H9 (cell line): ENCODE results near the gene ZNF446. TPM values are rescaled to one million over a fixed set of nuclear protein-coding genes. Genes with fewer than 3 reads are reported as not detected.

Experiments used
- DNase-seq: peaks from one replicate; pipeline ENCODE4 v3.0.0-alpha.2; 2017
- H2AFZ ChIP-seq: one replicate; pipeline ENCODE4 v1.6.1; 2013; ENCODE audit warnings: mild to moderate bottlenecking, low read length, control low read depth, moderate library complexity
- H2AK5ac ChIP-seq: 2 replicates; pipeline ENCODE4 v1.6.1; 2013; ENCODE audit warnings: low read length, control low read depth, mixed read lengths; ENCODE audit not compliant: insufficient read length
- H2BK120ac ChIP-seq: one replicate; pipeline ENCODE4 v1.6.1; 2013; ENCODE audit warnings: low read depth, mild to moderate bottlenecking, low read length, control low read depth, inconsistent platforms; ENCODE audit not compliant: poor library complexity, severe bottlenecking
- H2BK12ac ChIP-seq: 2 replicates; pipeline ENCODE4 v1.6.1; 2013; ENCODE audit warnings: low read length, control low read depth, mixed read lengths, low read depth; ENCODE audit not compliant: insufficient read length
- H2BK15ac ChIP-seq: 2 replicates; pipeline ENCODE4 v1.6.1; 2013; ENCODE audit warnings: low read depth, low read length, control low read depth
- H2BK20ac ChIP-seq: one replicate; pipeline ENCODE4 v1.6.1; 2013; ENCODE audit warnings: low read depth, mild to moderate bottlenecking, low read length, control low read depth, inconsistent platforms; ENCODE audit not compliant: poor library complexity, severe bottlenecking
- H2BK5ac ChIP-seq: 2 replicates; pipeline ENCODE4 v1.6.1; 2013; ENCODE audit warnings: low read length, control low read depth, mixed read lengths; ENCODE audit not compliant: insufficient read length
- H3K14ac ChIP-seq: 2 replicates; pipeline ENCODE4 v1.6.1; 2013; ENCODE audit warnings: low read length, control low read depth; ENCODE audit not compliant: insufficient read depth
- H3K18ac ChIP-seq: 2 replicates; pipeline ENCODE4 v1.6.1; 2013; ENCODE audit warnings: low read depth, mild to moderate bottlenecking, mixed read lengths, low read length, control low read depth; ENCODE audit not compliant: insufficient read length
- H3K23ac ChIP-seq: 2 replicates; pipeline ENCODE4 v1.6.1; 2013; ENCODE audit warnings: low read length, control low read depth, mixed read lengths, low read depth; ENCODE audit not compliant: insufficient read length
- H3K23me2 ChIP-seq: 2 replicates; pipeline ENCODE4 v1.6.1; 2013; ENCODE audit warnings: low read depth, mild to moderate bottlenecking, mixed read lengths, low read length, control low read depth; ENCODE audit not compliant: insufficient read length, poor library complexity, severe bottlenecking
- H3K27ac ChIP-seq: 2 replicates; pipeline ENCODE4 v1.5.1; 2013; ENCODE audit warnings: low read length, control low read depth, mixed read lengths, low read depth; ENCODE audit not compliant: insufficient read length
- H3K27me3 ChIP-seq: 2 replicates; pipeline ENCODE4 v1.6.1; 2013; ENCODE audit warnings: low read length, control low read depth, inconsistent platforms; ENCODE audit not compliant: insufficient read depth
- H3K4ac ChIP-seq: 2 replicates; pipeline ENCODE4 v1.6.1; 2013; ENCODE audit warnings: low read depth, mild to moderate bottlenecking, control low read depth, inconsistent platforms, low read length, moderate library complexity
- H3K4me1 ChIP-seq: 2 replicates; pipeline ENCODE4 v1.6.1; 2013; ENCODE audit warnings: low read length, control low read depth, inconsistent platforms; ENCODE audit not compliant: insufficient read depth
- H3K4me2 ChIP-seq: 2 replicates; pipeline ENCODE4 v1.6.1; 2013; ENCODE audit warnings: low read length, control low read depth, mixed read lengths; ENCODE audit not compliant: insufficient read length, insufficient read depth
- H3K56ac ChIP-seq: 2 replicates; pipeline ENCODE4 v1.6.1; 2013; ENCODE audit warnings: low read depth, mild to moderate bottlenecking, mixed read lengths, low read length, control low read depth; ENCODE audit not compliant: insufficient read length
- H3K79me1 ChIP-seq: 2 replicates; pipeline ENCODE4 v1.6.1; 2013; ENCODE audit warnings: low read depth, mild to moderate bottlenecking, moderate library complexity, low read length, control low read depth, inconsistent platforms; ENCODE audit not compliant: insufficient read depth, poor library complexity, severe bottlenecking
- H3K79me2 ChIP-seq: 2 replicates; pipeline ENCODE4 v1.6.1; 2013; ENCODE audit warnings: low read length, control low read depth, inconsistent platforms; ENCODE audit not compliant: insufficient read depth
- H3K9ac ChIP-seq: 2 replicates; pipeline ENCODE4 v1.6.1; 2013; ENCODE audit warnings: low read length, control low read depth, mixed read lengths; ENCODE audit not compliant: insufficient read length; ENCODE audit errors: extremely low read depth
- H3K9me3 ChIP-seq: one replicate; pipeline ENCODE4 v1.6.1; 2013; ENCODE audit warnings: low read depth, low read length, inconsistent platforms; ENCODE audit not compliant: control insufficient read depth
- H3T11ph ChIP-seq: one replicate; pipeline ENCODE4 v1.6.1; 2013; ENCODE audit warnings: mild to moderate bottlenecking, low read length, control low read depth, inconsistent platforms
- H4K20me1 ChIP-seq: one replicate; pipeline ENCODE4 v1.6.1; 2013; ENCODE audit not compliant: control insufficient read depth, insufficient read length, insufficient read depth
- H4K5ac ChIP-seq: 2 replicates; pipeline ENCODE4 v1.6.1; 2013; ENCODE audit warnings: low read depth, mild to moderate bottlenecking, mixed read lengths, low read length, control low read depth; ENCODE audit not compliant: insufficient read length
- H4K8ac ChIP-seq: replicated peaks from 2 replicates; pipeline ENCODE4 v1.6.1; 2013; ENCODE audit warnings: low read length, control low read depth, mixed read lengths, low read depth; ENCODE audit not compliant: insufficient read length
- H4K91ac ChIP-seq: 2 replicates; pipeline ENCODE4 v1.6.1; 2013; ENCODE audit warnings: low read depth, mild to moderate bottlenecking, moderate library complexity, mixed read lengths, low read length, control low read depth; ENCODE audit not compliant: insufficient read length
- H3K27ac Mint-ChIP-seq, 3 experiments: 2 replicates in 2 of 3; 3 replicates in 1 of 3; pipeline ENCODE4 v1.8.0; 2020 to 2021; ENCODE audit warnings: mixed read lengths in 3 of 3, mild to moderate bottlenecking in 1 of 3, moderate library complexity in 1 of 3
- H3K27me3 Mint-ChIP-seq: 2 replicates; pipeline ENCODE4 v1.8.0; 2021; ENCODE audit warnings: low read depth, mild to moderate bottlenecking, moderate library complexity, mixed read lengths
- H3K36me3 Mint-ChIP-seq, 3 experiments: 2 replicates in 2 of 3; 3 replicates in 1 of 3; pipeline ENCODE4 v1.8.0; 2020 to 2021; ENCODE audit warnings: low read depth in 3 of 3, mixed read lengths in 3 of 3; ENCODE audit not compliant: insufficient read depth in 1 of 3
- H3K4me1 Mint-ChIP-seq, 2 experiments: 2 replicates each; pipeline ENCODE4 v1.8.0; 2020; ENCODE audit warnings: mixed read lengths in 2 of 2
- H3K4me3 Mint-ChIP-seq, 2 experiments: 2 replicates in 1 of 2; 3 replicates in 1 of 2; pipeline ENCODE4 v1.8.0; 2020 to 2021; ENCODE audit warnings: mild to moderate bottlenecking in 2 of 2, mixed read lengths in 2 of 2, moderate library complexity in 1 of 2
- H3K9me3 Mint-ChIP-seq, 2 experiments: 2 replicates in 1 of 2; 3 replicates in 1 of 2; pipeline ENCODE4 v1.8.0; 2020; ENCODE audit warnings: mild to moderate bottlenecking in 2 of 2, mixed read lengths in 2 of 2, moderate library complexity in 1 of 2
- WGBS: extraction: QIAGEN DNeasy Blood & Tissue Kit; methylation state at CpG from one replicate; pipeline ENCODE4 v1.1.7; 2013; ENCODE audit warnings: missing lambda C conversion rate, low lambda C conversion rate, mixed read lengths; ENCODE audit not compliant: insufficient read length; ENCODE audit errors: extremely low coverage; 5-methylcytosine and 5-hydroxymethylcytosine counted together
- total RNA-seq: library from RNA; stranded (reverse); gene quantifications from 2 replicates; pipeline ENCODE4 v1.2.1, GENCODE V29; 2021
- TF ChIP-seq, protein P1 (sequence below): fragments of 200-600 bp; sonication (generic); conservative IDR thresholded peaks from 3 replicates; pipeline ENCODE4 v1.8.0; 2021; ENCODE audit warnings: antibody characterized with exemption, mild to moderate bottlenecking

The ZNF446 gene
- total RNA-seq, 1 experiment from 2014 or later = 7.6 TPM

DNA sequence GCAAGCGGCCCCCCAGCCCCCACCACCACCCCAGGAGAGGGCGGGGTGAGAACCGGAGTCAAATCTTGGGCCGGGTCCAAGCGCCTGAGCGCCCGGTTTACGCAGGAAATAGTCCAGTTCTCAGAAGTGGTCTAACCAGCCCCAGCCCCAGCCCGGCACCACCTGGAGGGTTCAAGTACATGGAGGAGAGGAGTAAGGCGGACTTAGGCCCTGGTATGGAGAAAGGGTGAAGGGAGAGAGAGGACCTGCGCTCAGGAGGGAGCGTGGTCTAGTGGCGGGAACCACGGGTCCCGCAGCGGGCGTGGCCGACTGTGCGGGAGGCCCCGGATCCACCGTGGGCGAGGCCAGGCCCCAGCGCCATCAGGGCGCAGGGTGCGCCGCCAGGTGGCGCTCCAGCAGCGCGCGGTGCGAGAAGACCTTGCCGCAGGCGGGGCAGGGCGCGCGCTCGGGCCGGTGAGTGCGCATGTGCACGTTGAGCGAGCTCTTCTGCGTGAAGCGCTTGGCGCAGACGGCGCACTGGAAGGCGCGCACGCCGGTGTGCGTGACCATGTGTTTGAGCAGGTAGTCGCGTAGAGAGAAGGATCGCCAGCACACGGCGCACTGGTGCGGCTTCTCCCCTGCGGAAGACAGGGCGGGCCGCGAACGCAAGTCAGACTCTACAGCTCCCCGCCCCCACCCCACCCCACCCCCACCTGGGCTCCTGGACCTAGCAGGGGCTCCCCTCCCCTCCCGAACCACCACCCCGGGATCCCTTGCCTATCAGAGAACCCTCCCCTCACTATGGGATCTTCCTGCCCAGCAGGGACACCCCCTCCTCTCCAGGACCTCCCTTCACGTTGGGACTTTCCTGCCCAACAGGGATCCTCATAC lies 37.8 kb downstream of the ZNF446 start:
- no peak overlapping the region for H2AK5ac ChIP-seq
- H3K14ac ChIP-seq = peak overlapping the region; percentile 28; the same call in 1 of the 2 replicates
- no peak overlapping the region for H2BK12ac ChIP-seq
- peaks cover 9 to 19% (median 13%) of the 10 kb centered on the region in 3 experiments; a peak in 6 of 7 replicates for H3K36me3 Mint-ChIP-seq
- peaks cover 3% of the 10 kb centered on the region for H3K27me3 Mint-ChIP-seq
- WGBS = no CpG with 5 or more reads among the region's 66 CpGs
- no peak overlapping the region for H3K23ac ChIP-seq
- H2AFZ ChIP-seq = no peak overlapping the region
- no peaks in the 10 kb centered on the region for H4K20me1 ChIP-seq
- no peaks in the 10 kb centered on the region for H3K27me3 ChIP-seq
- H3K4me1 Mint-ChIP-seq = peaks cover 28 to 30% of the 10 kb centered on the region in 2 experiments
- H3K27ac Mint-ChIP-seq = peak overlapping the region; percentile 91 to 97 (median 93)
- H3K79me2 ChIP-seq = peaks cover 2% of the 10 kb centered on the region; the same call in 1 of the 2 replicates
- no peak overlapping the region for H4K91ac ChIP-seq
- H3K4me2 ChIP-seq = peak overlapping the region; percentile 61
- H3K18ac ChIP-seq = no peak overlapping the region
- H3K79me1 ChIP-seq = no peaks in the 10 kb centered on the region
- no peak overlapping the region for H3T11ph ChIP-seq
- H3K9me3 Mint-ChIP-seq = no peaks in the 10 kb centered on the region
- peak overlapping the region; percentile 47 for H3K9ac ChIP-seq
- H2BK5ac ChIP-seq = no peak overlapping the region
- no peak overlapping the region for H2BK20ac ChIP-seq
- H3K27ac ChIP-seq = no peak overlapping the region
- TF ChIP-seq, protein P1, sequence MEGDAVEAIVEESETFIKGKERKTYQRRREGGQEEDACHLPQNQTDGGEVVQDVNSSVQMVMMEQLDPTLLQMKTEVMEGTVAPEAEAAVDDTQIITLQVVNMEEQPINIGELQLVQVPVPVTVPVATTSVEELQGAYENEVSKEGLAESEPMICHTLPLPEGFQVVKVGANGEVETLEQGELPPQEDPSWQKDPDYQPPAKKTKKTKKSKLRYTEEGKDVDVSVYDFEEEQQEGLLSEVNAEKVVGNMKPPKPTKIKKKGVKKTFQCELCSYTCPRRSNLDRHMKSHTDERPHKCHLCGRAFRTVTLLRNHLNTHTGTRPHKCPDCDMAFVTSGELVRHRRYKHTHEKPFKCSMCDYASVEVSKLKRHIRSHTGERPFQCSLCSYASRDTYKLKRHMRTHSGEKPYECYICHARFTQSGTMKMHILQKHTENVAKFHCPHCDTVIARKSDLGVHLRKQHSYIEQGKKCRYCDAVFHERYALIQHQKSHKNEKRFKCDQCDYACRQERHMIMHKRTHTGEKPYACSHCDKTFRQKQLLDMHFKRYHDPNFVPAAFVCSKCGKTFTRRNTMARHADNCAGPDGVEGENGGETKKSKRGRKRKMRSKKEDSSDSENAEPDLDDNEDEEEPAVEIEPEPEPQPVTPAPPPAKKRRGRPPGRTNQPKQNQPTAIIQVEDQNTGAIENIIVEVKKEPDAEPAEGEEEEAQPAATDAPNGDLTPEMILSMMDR = peak; percentile 99
- DNase-seq = peak; percentile 95
- peak overlapping the region; percentile 70 to 85 for H3K4me3 Mint-ChIP-seq
- no peak overlapping the region for H2BK15ac ChIP-seq
- no peak overlapping the region for H2BK120ac ChIP-seq
- no peak overlapping the region for H3K4ac ChIP-seq
- H3K23me2 ChIP-seq = peaks cover 10% of the 10 kb centered on the region
- H3K9me3 ChIP-seq = no peaks in the 10 kb centered on the region
- H4K8ac ChIP-seq = no peak overlapping the region
- no peak overlapping the region for H4K5ac ChIP-seq
- H3K4me1 ChIP-seq = no peaks in the 10 kb centered on the region; the same call in 1 of the 2 replicates
- H3K56ac ChIP-seq = no peak overlapping the region
